Measurements from ENCODE around the gene MRPL40. TPM values are rescaled to one million over a fixed set of nuclear protein-coding genes. Genes with fewer than 3 reads are reported as not detected.

Gene MRPL40
- total RNA-seq, 1 donor from 2014 or later = 19.9 TPM

- H3K4me3 Mint-ChIP-seq (ENCODE audit: unreplicated experiment) = no peak overlapping the region
- DNase-seq (ENCODE audit: low spot score) = no peak
- no peaks in the 10 kb centered on the region for H3K9me3 Mint-ChIP-seq (ENCODE audit: unreplicated experiment)
- peaks cover 51% of the 10 kb centered on the region for H3K36me3 Mint-ChIP-seq (ENCODE audit: low read depth, unreplicated experiment)
- no peak for TF ChIP-seq CTCF (IDR thresholded peaks at IDR 0.05; ENCODE audit: unreplicated experiment)
- H3K4me1 Mint-ChIP-seq (ENCODE audit: unreplicated experiment) = no peaks in the 10 kb centered on the region
- H3K27ac Mint-ChIP-seq (ENCODE audit: unreplicated experiment) = no peak overlapping the region
- H3K27me3 Mint-ChIP-seq (ENCODE audit: unreplicated experiment) = peaks cover 2% of the 10 kb centered on the region
These were observed 37.7 kb downstream of the MRPL40 start for GRCh38 chr22:19470010-19470409.

- Mint-ChIP-seq H3K4me1 (ENCODE audit: unreplicated experiment) (peaks cover 5% of the 10 kb centered on the region), H3K27me3 (ENCODE audit: unreplicated experiment) (peaks cover 2% of the 10 kb centered on the region), H3K9me3 (ENCODE audit: unreplicated experiment) (no peaks in the 10 kb centered on the region), H3K4me3 (ENCODE audit: unreplicated experiment) (no peak overlapping the region), H3K27ac (ENCODE audit: unreplicated experiment) (peak overlapping the region; percentile 24), H3K36me3 (ENCODE audit: low read depth, unreplicated experiment) (peaks cover 53% of the 10 kb centered on the region)
- TF ChIP-seq CTCF (IDR thresholded peaks at IDR 0.05; ENCODE audit: unreplicated experiment) = no peak
- DNase-seq (ENCODE audit: low spot score) = no peak
These were observed 39.2 kb downstream of the MRPL40 start for GRCh38 chr22:19471572-19471971.

- no peak for TF ChIP-seq CTCF (IDR thresholded peaks at IDR 0.05; ENCODE audit: unreplicated experiment)
- Mint-ChIP-seq H3K4me1 (ENCODE audit: unreplicated experiment) (peaks cover 8% of the 10 kb centered on the region), H3K9me3 (ENCODE audit: unreplicated experiment) (no peaks in the 10 kb centered on the region), H3K27ac (ENCODE audit: unreplicated experiment) (no peak overlapping the region), H3K36me3 (ENCODE audit: low read depth, unreplicated experiment) (peaks cover 49% of the 10 kb centered on the region), H3K4me3 (ENCODE audit: unreplicated experiment) (peak overlapping the region; percentile 51), H3K27me3 (ENCODE audit: unreplicated experiment) (peaks cover 2% of the 10 kb centered on the region)
- DNase-seq (ENCODE audit: low spot score) = no peak
These were observed 39.9 kb downstream of the MRPL40 start for GRCh38 chr22:19472233-19472632.

- H3K4me3 Mint-ChIP-seq (ENCODE audit: unreplicated experiment) = no peak overlapping the region
- DNase-seq (ENCODE audit: low spot score) = no peak
- peaks cover 14% of the 10 kb centered on the region for H3K4me1 Mint-ChIP-seq (ENCODE audit: unreplicated experiment)
- no peak overlapping the region for H3K27ac Mint-ChIP-seq (ENCODE audit: unreplicated experiment)
- peaks cover 37% of the 10 kb centered on the region for H3K36me3 Mint-ChIP-seq (ENCODE audit: low read depth, unreplicated experiment)
- TF ChIP-seq CTCF (IDR thresholded peaks at IDR 0.05; ENCODE audit: unreplicated experiment) = no peak
- no peaks in the 10 kb centered on the region for H3K9me3 Mint-ChIP-seq (ENCODE audit: unreplicated experiment)
- peaks cover 2% of the 10 kb centered on the region for H3K27me3 Mint-ChIP-seq (ENCODE audit: unreplicated experiment)
These were observed 41.2 kb downstream of the MRPL40 start for GRCh38 chr22:19473578-19473977.

GRCh38 chr22:19476023-19476422, 43.7 kb downstream of the MRPL40 start:
- TF ChIP-seq CTCF (IDR thresholded peaks at IDR 0.05; ENCODE audit: unreplicated experiment) = no peak
- Mint-ChIP-seq H3K9me3 (ENCODE audit: unreplicated experiment) (no peaks in the 10 kb centered on the region), H3K27me3 (ENCODE audit: unreplicated experiment) (peaks cover 5% of the 10 kb centered on the region), H3K4me3 (ENCODE audit: unreplicated experiment) (no peak overlapping the region), H3K27ac (ENCODE audit: unreplicated experiment) (peak overlapping the region; percentile 6), H3K36me3 (ENCODE audit: low read depth, unreplicated experiment) (peaks cover 25% of the 10 kb centered on the region), H3K4me1 (ENCODE audit: unreplicated experiment) (peaks cover 25% of the 10 kb centered on the region)
- DNase-seq (ENCODE audit: low spot score) = no peak
